HG02973 (cell line): ENCODE results near the gene CDK11A.
"Not testable (repeated sequence)": the region's sequence is repeated elsewhere in the genome, so short reads cannot be mapped to it uniquely, and the experiment has no call there.

ENCODE experiments used
- ATAC-seq: cut with Tn5 transposase; IDR thresholded peaks from one replicate; pipeline ENCODE4 v1.9.1; 2021; ENCODE audit warnings: moderate library complexity; ENCODE audit not compliant: unreplicated experiment

The CDK11A gene

DNA sequence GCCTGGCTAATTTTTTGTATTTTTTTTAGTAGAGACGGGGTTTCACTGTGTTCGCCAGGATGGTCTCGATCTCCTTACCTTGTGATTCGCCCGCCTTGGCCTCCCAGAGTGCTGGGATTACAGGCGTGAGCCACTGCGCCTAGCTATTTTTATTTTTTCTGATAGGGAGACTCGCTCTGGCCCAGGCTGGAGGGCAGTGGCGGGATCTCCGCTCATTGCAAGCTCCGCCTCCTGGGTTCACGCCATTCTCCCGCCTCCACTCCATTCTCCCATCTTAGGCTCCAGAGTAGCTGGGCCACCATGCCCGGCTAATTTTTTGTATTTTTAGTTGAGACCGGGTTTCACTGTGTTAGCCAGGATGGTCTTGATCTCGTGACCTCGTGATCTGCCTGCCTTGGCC is 1.9 kb upstream of the CDK11A start:
- not testable (repeated sequence) for ATAC-seq

DNA sequence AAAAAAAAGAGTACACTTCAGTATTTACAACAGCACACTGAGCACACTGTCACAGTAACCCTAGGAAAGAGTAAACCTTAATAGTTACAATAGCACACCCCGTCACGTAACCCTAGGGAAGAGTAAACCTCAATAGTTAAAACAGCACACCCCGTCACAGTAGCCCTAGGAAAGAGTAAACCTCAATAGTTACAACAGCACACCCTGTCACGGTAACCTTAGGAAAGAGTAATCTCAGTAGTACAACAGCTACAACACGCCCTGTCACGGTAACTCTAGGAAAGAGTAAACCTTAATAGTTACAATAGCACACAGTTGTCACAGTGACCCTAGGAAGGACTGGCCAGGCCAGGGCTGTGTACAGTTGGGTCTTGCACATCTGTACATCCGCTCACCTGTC is 3.0 kb downstream of the CDK11A start:
- no peak for ATAC-seq

DNA sequence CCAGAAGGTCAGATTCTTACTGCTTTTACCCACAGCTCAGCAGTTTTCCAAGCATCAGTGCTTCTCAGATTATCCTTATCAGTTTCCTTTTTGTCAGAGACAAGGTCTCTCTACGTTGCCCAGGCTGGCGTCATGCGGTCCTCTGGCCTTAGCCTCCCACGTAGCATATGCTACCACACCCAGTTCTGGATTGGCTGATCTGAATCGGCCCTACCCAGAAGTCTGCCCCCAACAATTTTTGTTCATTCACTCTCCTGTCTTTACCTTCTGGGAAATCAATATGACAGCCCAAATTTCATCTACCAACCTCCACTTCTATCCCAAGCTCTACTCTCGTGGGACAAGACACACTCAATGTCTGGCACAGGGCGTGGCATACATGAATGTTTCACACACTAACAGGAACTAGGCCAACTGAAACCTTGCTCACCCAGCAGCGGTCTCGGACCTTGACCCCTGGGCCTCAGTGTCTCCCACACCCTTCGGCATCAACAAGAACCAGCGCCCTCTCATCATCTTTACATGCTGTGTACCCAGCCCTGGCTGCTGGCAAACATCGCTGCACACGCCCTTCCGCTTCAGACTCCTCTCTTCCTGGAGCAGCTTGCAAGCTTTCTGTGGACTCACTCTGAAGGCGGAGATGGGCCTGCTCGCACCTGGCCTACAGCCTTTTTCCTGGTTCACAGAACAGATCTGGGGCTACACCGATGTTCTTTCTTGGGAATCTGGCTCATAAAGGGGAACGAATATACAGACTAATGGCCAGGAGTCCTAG is 8.9 kb downstream of the CDK11A start:
- not testable (repeated sequence) for ATAC-seq

DNA sequence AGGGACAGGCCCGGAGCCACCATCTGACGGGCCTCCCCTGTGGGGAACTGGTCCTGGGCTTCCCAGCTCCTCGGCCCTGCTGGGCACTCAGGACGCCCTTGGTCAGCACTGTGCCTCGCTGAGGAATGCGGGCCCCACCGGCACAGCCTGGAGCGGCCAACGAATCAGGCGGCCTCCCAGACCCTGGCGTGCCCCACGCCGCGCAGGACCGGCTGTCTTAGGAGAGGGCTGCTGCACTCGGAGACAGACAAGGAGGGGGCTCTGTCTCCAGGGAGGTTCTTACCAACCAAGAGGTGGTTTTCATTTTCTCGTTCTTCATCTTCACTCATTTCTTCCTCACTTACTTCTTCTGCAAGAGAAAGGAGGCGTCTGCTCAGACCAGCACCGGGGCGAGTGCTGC is 16.3 kb downstream of the CDK11A start:
- not testable (repeated sequence) for ATAC-seq

DNA sequence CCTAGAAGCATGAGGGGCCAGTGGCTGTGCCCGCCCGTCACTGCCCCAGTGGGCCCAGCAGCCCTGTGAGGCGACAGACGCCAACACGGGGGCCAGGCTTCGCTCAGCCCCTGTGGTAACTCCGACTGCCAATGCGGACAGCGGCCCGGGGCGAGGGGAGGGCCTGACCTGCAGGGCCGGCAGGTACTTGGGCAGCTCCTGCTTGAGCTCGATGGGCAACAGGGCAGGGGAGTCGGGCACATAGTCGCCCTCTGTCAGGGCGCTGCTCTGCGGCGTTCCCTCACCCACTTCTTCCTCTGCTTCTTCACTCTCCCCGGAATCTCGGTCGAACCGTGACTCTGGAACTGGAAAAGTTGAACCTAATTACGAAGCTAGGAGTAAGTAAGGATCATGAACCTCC is 16.9 kb downstream of the CDK11A start:
- ATAC-seq: not testable (repeated sequence)

- not testable (repeated sequence) for ATAC-seq
Observed at GRCh38 chr1:1705623-1706022, 18.5 kb downstream of the CDK11A start.

- not testable (repeated sequence) for ATAC-seq
Observed at GRCh38 chr1:1704284-1704957, 19.7 kb downstream of the CDK11A start.

DNA sequence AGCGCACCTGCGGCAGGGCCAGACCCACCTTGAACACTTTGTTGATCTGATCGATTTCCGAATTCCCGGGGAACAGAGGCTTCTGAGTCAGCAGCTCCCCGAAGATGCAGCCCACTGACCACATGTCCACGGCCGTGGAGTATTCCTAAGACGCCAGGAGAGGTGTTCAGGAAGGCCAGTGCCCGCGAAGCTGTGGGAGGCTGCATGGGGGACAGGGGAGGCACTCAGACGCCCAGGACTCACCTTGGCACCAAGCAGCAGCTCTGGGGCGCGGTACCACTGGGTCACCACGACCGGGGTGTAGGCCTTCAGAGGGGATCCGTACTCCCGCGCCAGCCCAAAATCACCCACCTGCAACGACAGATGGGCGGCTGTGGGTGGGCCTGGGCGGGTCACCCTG is 20.4 kb downstream of the CDK11A start:
- no peak for ATAC-seq

- ATAC-seq: not testable (repeated sequence)
Observed at GRCh38 chr1:1702506-1702905, 21.7 kb downstream of the CDK11A start.

DNA sequence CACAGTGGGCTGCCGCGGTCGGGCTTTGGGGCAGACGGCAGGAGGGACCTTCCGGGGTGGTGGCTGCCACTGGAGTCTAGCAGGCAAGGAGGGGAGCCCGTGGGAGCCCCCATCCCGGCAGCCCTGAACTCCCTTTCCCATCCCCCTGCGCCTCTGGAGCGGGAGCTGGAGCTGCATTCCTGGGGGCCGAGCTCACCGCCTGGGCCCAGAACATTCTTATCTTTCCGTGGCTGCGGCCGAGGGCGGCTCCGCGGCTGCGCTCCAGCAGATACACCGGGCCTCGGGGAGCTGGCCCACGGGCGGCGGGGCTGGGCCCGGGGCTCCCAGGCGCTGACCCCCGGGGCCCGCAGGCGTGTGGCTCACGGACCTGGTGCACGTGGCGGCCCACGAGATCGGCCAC is 23.6 kb downstream of the CDK11A start:
- not testable (repeated sequence) for ATAC-seq

DNA sequence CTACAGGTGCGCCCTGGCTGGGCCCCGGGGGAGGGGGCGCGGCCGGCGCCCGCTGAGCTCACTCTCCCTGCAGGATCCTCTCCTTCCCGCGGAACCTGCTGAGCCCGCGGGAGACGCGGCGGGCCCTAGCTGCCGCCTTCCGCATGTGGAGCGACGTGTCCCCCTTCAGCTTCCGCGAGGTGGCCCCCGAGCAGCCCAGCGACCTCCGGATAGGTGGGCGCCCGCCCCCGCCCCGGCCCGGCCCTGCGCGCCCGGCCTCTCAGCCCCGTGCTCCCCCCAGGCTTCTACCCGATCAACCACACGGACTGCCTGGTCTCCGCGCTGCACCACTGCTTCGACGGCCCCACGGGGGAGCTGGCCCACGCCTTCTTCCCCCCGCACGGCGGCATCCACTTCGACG is 24.1 kb downstream of the CDK11A start:
- ATAC-seq: not testable (repeated sequence)

DNA sequence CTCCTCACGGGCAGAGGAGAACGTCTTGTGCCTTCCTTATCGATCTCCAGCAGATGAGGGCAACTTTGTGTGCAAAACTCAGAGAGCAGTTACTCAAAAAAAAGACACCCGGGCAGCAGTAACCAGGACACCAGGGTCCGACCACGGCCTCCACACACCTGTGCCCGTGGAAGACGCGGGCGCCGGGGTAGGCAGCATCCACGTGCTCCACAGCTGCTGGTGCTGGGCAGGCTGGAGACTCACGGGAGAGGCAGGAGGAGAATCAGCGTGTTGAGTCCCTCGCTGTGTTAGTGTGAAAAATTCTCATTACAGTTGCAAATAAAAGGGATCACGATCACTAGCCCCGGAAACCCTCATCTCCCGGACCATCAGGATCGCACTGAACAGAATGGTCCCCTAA is 25.1 kb downstream of the CDK11A start:
- not testable (repeated sequence) for ATAC-seq

DNA sequence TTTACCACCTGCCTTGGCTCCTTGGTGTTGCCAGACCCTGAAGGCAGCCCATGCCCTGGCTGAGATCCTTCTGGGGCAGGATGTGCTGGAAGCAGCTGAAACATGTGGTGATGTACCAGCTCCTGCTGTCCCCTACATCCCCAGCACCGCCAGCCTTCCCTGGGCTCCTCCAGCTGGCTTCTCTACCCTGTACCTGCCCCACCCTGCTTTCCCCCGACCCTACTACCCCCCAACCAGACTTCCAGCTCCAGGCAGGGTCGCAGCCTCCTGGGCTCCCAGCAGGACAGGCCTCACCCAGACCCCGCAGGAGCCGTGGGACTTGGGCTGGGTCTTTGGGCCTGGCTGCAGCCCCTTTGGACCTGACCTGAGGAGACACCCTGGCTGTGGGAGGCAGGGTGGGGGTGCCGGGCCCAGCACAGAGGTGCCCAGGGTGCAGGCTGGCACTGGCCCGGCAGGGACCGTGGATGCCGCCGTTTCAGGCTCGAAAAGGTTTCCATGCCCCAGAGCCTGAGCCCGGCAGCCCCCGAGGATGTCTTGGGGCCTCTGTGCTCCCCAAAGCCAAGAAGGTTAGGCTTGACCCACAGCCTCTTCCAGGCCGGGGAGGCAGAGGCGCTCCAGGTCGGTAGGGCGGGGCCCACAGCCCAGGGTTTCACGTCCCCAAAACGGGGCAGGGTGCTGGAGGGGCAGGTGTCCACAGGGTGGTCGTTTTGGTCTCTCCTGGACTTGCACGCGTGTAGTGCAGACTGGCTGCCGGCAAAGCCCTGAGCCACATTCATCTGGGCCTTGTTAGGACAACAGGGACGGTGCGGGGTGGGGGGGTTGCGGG is 26.6 kb downstream of the CDK11A start:
- not testable (repeated sequence) for ATAC-seq

DNA sequence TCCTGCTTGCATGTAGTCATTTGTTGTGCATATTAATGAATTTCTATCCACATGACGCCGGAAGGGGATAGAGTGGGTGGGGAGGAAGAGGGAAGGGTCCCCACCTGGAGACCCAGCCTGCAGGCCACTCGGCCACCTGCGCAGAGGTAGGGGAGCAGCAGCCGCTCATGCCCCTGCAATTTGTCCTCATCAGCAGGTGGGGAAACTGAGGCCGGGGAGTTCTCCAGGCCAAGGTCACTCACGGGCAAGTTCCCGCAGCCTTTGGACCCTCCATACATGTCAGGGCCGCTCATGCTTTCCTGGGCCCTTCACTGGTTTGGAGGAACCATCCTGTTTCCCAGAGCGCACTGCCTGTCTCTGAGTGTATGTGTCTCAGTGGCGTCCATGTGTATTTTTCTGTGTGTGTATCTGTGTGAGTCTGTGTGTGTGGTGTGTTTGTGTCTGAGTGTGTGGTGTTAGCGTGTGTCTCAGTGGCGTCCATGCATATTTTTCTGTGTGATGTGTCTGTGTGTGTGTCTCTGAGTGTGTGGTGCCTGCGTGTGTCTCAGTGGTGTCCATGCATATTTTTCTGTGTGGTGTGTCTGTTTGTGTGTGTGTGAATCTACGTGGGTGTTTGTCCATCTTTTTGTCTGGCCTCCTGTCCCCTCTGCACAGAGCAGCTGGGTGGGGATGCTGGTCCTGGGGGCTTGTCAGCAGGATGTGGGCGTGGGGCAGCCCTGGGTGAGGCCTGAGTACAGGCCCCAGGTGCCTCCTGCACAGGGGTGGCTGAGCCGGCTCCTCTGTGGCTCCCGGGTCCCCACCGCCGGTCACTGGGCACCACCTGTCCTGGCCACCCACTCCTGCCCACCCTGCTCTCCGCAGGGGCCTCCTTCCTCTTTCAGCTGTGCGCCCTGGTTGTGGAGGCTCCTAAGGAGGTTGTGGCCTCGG is 27.5 kb downstream of the CDK11A start:
- not testable (repeated sequence) for ATAC-seq

DNA sequence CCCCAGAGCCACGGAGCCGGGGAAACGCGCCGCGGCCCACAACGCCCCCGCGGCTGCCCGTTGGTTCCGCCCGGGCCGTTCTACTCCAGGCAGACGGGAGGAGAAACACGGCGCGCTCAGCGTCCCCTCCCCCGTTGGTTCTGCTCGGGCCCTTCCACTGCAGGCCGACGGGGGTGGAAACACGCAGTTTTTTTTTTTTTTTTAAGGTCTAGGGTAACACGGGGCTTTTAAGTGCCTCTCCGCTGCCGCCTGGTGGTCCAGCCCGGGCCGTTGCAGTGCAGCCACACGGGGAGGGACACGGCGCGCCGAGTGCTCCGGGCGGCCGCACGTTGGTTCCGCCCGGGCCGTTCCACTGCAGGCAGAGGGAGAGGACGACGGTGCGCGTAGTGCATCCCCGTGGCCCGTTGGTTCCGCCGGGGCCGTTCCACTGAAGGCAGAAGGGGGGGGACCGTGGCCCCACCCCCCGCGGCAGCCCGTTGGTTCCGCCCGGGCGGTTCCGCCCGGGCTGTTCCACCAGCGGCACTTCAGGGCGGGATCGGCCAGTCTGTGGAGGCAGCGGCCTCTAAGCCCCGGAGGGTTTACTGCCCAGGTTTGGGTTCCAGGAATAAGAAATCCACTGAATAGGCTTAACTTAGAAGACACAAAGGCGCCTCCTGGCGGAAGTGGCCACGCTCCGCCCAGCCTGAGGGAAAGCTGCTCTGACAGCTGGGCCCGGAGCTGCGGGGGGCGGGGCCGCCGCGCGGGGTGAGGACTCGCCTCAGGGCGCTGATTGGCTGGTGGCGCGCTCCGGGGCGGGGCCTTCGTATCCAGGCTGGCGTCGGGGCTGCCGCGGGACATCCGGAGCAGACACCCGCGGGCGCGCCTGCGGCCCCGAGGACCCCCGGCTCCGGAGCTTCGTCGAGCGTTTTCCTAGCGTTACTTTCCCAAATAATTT is 31.2 kb downstream of the CDK11A start, which contains the start of gene SLC35E2B:
SLC35E2B (minus strand) TSS at position 82 of the 934 bp plus-strand sequence. CDS start 16,096 bp downstream, outside the sequence.
- ATAC-seq: peak; percentile 70

GRCh38 chr1:1692324-1692713 is 31.8 kb downstream of the CDK11A start:
- ATAC-seq: peak; percentile 30

DNA sequence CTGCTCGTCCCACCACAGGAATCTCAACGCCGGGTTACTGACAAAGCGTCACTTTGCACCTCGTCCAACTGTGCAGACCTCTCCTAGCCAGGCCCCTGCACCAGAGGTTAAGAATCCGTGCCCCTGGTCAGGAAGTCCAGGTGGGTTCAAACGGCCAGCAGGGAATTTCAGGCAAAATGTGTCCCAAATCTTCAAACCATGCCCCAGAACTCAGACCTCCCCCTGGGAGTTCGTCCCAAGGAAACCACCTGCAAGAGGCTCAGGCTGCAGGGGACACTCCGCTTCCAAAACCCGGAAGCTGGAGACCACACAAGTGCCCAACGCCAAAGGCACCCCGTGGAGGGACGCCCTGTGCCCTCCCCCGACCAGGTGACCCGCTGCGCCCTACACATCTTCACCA is 32.7 kb downstream of the CDK11A start:
- ATAC-seq: not testable (repeated sequence)

DNA sequence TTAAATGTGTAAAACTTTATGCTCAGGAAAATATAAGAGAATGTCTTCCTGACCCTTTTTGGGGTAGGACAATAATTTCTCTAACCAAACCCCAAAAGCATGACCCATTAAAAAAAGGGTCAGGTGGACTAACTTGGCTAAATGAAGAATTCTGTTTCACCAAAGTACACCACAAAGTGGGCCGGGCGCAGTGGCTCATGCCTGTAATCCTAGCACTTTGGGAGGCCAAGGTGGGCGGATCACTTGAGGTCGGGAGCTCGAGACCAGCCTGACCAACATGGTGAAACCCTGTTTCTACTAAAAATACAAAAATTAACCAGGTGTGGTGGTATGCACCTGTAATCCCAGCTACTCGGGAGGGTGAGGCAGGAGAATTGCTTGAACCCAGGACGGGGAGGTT is 34.6 kb downstream of the CDK11A start:
- ATAC-seq: not testable (repeated sequence)

DNA sequence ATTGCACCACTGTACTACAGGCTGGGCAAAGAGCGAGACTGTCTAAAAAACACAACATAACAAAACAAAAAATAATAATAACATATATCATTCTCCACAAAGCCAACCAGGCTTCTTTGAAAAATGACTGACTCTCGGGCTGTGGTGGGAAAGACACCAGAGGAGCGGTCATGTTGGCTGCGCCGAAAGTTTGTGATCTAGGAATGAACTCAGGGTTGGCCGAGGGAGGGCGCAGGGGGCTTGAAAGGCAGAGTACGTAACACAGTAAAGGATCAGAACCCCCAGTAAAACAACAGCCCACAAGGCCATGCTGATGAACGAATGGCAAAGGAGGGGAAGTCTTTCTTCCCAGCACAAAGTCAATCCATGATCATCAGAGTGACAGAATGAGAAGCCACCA is 36.3 kb downstream of the CDK11A start:
- no peak for ATAC-seq
